ENCODE results near the gene IKBKE.

The IKBKE gene

DNA sequence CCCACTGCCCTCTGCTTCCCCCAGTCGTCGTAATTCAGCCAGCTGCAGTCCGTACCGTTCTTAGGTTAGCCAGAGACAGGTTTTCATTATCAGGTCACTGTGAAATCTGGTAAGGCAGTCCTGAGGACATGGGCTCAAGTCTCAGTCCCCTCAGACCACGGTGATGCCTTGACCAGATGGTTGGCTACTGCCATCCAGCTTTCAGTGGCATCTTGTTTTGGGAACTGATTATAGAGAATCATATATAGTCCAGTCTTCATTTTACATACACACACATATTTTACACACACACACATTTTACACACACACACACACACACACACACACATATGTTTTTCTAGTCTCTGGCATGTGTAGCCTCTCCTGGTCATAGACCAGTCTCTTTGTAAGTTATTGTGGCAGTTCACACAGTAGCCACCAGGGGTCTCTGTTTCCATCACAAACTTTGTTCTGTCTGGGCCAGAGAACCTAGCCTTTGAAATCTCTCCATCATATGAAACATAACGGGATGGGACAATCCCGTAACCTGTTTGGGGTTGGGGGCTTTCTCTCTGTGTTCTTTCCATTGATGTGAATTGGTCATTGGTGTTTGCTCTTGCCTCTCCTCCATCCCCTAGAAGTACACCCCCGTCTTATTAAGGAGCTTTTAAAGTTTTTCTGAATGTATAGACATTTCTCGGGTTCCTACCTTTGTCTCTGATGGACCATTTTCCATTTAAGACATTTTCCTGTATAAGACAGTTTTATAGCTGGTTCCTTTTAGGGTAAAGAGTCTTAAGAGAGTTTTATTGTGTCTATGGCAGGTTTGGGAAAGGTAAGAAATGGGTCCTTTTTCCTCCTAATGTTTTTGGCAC is 8.4 kb upstream of the IKBKE start:
- no peaks in the 10 kb centered on the region for H3K9me2 ChIP-seq (ENCODE audit: low read depth, low read length)
- peaks cover 9% of the 10 kb centered on the region for H3K4me1 ChIP-seq (ENCODE audit: insufficient read depth, low read length, severe bottlenecking)
- H3K9ac ChIP-seq (ENCODE audit: low read length): no peak overlapping the region
- no peaks in the 10 kb centered on the region for H3K27me3 ChIP-seq (ENCODE audit: insufficient read depth, low read length)
- H3K27ac ChIP-seq (ENCODE audit: low read depth, low read length, poor library complexity, severe bottlenecking): no peak overlapping the region
- no peaks in the 10 kb centered on the region for H3K9me3 ChIP-seq (ENCODE audit: low read length)
- H2AFZ ChIP-seq (ENCODE audit: low read length): no peak overlapping the region
- H4K20me1 ChIP-seq (ENCODE audit: insufficient read depth, low read length): no peaks in the 10 kb centered on the region
- no peak overlapping the region for H3K4me2 ChIP-seq (ENCODE audit: low read length)
- H3K4me3 ChIP-seq (ENCODE audit: low read depth, low read length, poor library complexity, severe bottlenecking): no peak overlapping the region
- H3F3A ChIP-seq (ENCODE audit: insufficient read depth, low read length): no peaks in the 10 kb centered on the region
- peaks cover 6% of the 10 kb centered on the region; the same call in 1 of the 2 replicates for H3K36me3 ChIP-seq (ENCODE audit: insufficient read depth, low read length)
- TF ChIP-seq, protein P1, sequence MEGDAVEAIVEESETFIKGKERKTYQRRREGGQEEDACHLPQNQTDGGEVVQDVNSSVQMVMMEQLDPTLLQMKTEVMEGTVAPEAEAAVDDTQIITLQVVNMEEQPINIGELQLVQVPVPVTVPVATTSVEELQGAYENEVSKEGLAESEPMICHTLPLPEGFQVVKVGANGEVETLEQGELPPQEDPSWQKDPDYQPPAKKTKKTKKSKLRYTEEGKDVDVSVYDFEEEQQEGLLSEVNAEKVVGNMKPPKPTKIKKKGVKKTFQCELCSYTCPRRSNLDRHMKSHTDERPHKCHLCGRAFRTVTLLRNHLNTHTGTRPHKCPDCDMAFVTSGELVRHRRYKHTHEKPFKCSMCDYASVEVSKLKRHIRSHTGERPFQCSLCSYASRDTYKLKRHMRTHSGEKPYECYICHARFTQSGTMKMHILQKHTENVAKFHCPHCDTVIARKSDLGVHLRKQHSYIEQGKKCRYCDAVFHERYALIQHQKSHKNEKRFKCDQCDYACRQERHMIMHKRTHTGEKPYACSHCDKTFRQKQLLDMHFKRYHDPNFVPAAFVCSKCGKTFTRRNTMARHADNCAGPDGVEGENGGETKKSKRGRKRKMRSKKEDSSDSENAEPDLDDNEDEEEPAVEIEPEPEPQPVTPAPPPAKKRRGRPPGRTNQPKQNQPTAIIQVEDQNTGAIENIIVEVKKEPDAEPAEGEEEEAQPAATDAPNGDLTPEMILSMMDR (IDR thresholded peaks at IDR 0.05; ENCODE audit: low read length): peak; percentile 91
- TF ChIP-seq EZH2 (IDR thresholded peaks at IDR 0.05; ENCODE audit: borderline replicate concordance, low read length): no peak
- no peaks in the 10 kb centered on the region for H3K79me2 ChIP-seq (ENCODE audit: insufficient read depth, low read length)

DNA sequence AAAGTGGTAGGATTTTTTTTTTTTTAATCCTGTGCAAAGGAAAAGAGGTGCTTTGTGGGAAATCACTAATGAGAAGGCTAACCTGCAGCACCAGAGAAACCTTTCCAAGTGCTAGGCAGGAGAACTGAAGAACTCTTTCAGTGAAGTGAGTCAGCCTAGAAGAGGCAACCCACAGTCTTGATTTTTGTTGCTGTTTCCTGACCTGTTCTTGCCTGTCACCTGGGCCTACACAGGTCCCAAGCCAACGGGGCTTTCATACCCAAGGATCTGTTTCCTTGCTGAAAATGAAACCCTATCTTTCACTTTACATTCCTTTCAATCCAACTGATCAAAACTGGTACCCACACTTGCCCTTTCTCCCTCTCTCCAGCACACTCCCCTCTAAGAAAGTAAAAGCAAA is 7.1 kb upstream of the IKBKE start:
- TF ChIP-seq, protein P1 (IDR thresholded peaks at IDR 0.05; ENCODE audit: low read length): no peak
- no peak for TF ChIP-seq EZH2 (IDR thresholded peaks at IDR 0.05; ENCODE audit: borderline replicate concordance, low read length)
- no peak overlapping the region for H3K27ac ChIP-seq (ENCODE audit: low read depth, low read length, poor library complexity, severe bottlenecking)

DNA sequence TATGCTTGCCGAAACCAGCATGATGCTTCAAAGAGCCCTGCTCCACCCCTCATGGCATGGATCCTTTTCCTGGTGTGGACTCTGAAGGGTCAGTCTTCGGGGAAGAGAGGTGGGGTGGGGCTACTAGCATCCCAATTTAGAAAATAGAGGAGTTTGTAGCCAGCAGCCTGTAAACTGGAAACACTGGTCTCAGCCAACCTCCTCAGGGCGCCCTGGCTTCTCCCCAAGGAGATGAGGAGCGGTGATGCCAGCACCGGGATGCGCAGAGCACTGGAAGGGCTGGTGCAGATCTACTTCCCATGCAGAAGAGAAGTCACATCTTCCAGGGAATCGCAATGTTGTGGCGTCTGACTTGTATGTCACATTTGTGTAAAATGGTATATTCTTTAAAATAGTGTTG is 6.4 kb upstream of the IKBKE start:
- Histone ChIP-seq H3K9ac (ENCODE audit: low read length) (no peak overlapping the region), H3K79me2 (ENCODE audit: insufficient read depth, low read length) (no peaks in the 10 kb centered on the region), H3K27ac (ENCODE audit: low read depth, low read length, poor library complexity, severe bottlenecking) (no peak overlapping the region), H3K4me3 (ENCODE audit: low read depth, low read length, poor library complexity, severe bottlenecking) (no peak overlapping the region), H3K27me3 (ENCODE audit: insufficient read depth, low read length) (no peaks in the 10 kb centered on the region), H3F3A (ENCODE audit: insufficient read depth, low read length) (no peaks in the 10 kb centered on the region), H3K9me2 (ENCODE audit: low read depth, low read length) (no peaks in the 10 kb centered on the region), H3K4me2 (ENCODE audit: low read length) (no peak overlapping the region), H3K4me1 (ENCODE audit: insufficient read depth, low read length, severe bottlenecking) (peaks cover 30% of the 10 kb centered on the region), H2AFZ (ENCODE audit: low read length) (no peak overlapping the region), H3K9me3 (ENCODE audit: low read length) (no peaks in the 10 kb centered on the region), H4K20me1 (ENCODE audit: insufficient read depth, low read length) (no peaks in the 10 kb centered on the region), H3K36me3 (ENCODE audit: insufficient read depth, low read length) (no peaks in the 10 kb centered on the region; the same call in 1 of the 2 replicates)
- TF ChIP-seq, protein P1 (IDR thresholded peaks at IDR 0.05; ENCODE audit: low read length): no peak
- no peak for TF ChIP-seq EZH2 (IDR thresholded peaks at IDR 0.05; ENCODE audit: borderline replicate concordance, low read length)

More for the DNA sequence above, 7.1 kb upstream of the IKBKE start:
- Histone ChIP-seq H3K9me3 (ENCODE audit: low read length) (no peaks in the 10 kb centered on the region), H3F3A (ENCODE audit: insufficient read depth, low read length) (no peaks in the 10 kb centered on the region), H3K9me2 (ENCODE audit: low read depth, low read length) (no peaks in the 10 kb centered on the region), H3K36me3 (ENCODE audit: insufficient read depth, low read length) (peaks cover 6% of the 10 kb centered on the region; the same call in 1 of the 2 replicates), H3K79me2 (ENCODE audit: insufficient read depth, low read length) (no peaks in the 10 kb centered on the region), H3K27me3 (ENCODE audit: insufficient read depth, low read length) (no peaks in the 10 kb centered on the region), H3K4me2 (ENCODE audit: low read length) (no peak overlapping the region), H3K9ac (ENCODE audit: low read length) (no peak overlapping the region), H3K4me3 (ENCODE audit: low read depth, low read length, poor library complexity, severe bottlenecking) (no peak overlapping the region), H2AFZ (ENCODE audit: low read length) (no peak overlapping the region), H4K20me1 (ENCODE audit: insufficient read depth, low read length) (no peaks in the 10 kb centered on the region), H3K4me1 (ENCODE audit: insufficient read depth, low read length, severe bottlenecking) (peaks cover 22% of the 10 kb centered on the region)
